Brain pericyte (primary cell): ENCODE results near the gene SLC10A7.

Experiments
- DNase-seq: peaks from one replicate; pipeline ENCODE4 v3.0.0-alpha.2; 2012; ENCODE audit warnings: low read depth, low spot score

Gene SLC10A7

DNA sequence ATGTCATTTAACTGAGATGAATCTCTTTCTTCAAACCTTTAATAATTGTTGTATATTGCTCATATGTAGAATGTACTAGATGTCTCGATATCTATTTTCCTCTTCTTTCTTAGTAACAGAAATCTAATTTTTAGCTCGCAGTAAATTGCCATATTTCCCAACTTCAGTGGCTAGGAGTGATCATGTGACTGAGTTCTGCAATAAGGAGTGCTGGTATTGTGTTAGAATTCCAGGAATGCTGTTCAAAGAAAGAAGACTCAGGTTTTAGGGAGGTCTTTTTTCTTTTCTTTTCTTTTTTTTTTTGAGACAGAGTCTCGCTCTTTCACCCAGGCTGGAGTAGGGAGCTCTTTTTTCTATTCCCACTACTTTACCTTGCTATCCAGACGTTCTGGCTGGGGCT is 81.7 kb downstream of the SLC10A7 start:
- DNase-seq: no peak

DNA sequence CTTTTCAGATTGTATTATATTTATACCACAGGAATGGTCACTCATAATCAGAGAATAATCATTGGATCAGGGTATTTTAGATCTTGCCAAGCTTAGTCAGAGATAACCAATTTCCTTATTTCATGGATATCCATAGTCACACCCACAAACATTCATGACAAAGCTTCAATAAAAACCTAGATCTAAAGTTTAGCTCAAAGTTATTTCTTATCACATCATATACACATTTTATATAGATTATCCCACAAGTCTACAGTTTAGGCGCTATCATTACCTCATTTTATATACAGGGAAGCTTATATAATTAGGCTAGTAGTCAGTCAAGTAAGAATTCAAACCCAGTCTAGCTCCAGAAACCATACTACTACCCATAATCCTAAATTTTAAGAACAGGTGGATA is 82.3 kb downstream of the SLC10A7 start:
- no peak for DNase-seq

DNA sequence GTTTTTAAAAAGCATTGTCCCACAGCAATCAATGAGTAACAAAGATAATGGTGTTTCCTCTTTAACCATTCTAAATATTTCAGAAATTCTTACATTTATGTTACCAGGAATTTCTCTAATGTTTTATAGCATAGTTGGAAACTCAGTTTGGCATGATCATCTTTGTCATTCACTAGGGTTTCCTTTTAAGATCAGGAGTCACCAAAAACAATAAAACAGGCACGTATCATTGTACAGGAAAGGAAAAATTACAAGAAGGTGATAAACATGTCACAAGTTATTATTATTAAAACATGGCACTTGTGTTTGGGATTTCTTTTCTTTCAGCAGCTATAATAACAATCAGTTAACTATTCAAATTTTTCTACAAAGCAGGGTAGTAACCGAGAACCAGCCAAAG is 84.0 kb downstream of the SLC10A7 start:
- no peak for DNase-seq

DNA sequence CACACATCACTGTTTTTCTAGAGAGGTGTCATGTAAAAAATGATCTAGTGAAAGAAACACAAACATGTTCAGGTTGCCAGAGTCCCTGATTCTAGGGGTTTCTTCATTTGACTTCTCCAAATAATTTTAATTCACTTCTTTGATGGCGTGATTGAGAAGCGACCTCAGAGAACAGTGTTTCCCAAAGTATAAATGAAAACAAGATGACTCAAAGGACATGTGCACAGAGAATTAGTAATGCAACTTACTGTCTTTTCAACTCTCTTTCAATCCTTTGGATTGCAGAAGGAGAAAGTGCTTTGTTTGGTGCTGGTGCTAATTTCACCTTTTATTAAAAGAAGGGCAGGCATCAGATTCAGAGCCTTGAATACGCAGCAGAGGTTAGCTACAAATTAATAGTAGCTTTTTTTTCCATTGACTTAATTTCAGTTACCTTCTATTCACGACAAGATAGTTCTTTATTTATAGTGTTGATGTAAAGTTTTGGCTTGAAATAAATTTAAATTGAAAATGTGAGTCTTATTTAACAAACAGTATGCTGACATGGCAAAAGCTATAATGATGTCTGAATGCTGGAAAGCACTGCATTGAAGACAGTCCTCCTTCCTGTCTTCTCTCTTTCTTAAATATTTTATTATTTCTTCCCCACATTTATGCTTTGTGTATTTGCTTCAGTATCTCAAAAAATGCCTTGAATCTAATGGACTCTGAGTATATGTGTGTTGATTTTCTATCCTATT is 85.1 kb downstream of the SLC10A7 start:
- no peak for DNase-seq

DNA sequence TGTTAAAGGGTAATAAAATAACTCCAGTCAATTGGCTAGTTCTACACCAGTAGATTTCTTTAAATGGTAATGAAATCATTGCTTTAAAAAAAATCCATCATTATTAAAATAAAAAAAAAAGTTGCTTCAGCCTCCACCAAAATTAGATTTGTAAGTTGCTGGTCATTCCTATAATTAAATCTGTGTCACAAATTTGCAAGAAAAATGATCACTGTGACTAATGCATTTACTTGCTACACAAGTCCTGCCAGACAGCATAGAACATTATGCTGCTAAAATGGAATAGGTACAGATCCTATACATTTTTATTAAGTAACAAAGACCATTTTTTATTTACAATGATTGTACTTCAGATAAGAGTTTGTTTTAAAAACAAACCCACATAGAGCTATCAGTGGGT is 85.8 kb downstream of the SLC10A7 start:
- no peak for DNase-seq

DNA sequence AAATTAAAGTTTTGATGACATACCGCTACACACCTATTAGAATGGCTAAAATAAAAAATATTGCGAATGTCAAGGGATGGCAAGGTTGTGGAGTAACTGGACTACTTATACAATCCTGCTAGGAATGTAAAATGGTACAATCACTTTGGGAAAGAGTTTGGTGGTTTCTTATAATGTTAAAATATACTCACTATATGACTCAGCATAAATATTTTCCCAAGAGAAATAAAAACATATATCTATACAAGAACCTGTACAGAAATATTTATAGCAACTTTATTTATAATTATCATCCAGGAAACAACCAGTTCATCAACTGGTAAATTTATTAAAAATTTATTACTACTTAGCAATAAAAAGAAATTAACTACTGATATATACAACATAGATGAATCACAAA is 89.7 kb downstream of the SLC10A7 start:
- no peak for DNase-seq

DNA sequence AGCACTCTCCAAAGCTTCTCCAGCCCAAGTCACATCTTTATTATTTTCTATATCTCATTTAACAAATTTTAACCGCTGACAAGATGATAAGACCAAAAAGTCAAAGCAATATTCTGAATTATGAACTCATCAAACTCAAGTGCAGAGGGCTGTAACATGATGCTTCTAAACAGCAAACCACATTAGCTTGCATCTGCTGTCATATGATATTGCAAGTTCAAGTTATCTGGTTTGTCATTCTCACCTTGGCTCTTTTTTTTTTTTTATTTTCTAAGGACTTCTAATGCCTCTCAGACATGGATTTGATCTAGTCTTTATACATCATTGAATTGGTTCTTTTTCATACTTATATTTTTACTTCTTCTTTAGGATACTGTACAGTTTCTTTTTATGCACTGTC is 93.4 kb downstream of the SLC10A7 start:
- DNase-seq: no peak

DNA sequence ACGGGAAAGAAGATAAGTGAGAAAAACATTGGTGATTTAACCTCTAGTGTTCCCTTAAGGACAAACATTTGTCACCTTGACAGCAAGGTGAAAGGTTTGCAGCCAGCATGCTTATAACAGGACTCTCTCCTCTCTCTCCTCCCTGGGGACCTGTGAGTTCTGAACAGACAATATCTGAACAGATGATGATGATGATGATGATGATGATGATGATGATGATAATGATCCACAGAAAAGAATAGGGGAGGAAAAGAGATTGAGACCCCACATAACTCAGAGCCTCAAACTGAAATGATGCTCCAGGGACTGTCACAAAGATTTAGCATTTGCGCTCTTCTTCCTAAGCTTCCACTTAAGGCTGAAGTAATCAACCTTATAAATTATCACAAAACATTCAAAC is 103.9 kb downstream of the SLC10A7 start:
- no peak for DNase-seq

DNA sequence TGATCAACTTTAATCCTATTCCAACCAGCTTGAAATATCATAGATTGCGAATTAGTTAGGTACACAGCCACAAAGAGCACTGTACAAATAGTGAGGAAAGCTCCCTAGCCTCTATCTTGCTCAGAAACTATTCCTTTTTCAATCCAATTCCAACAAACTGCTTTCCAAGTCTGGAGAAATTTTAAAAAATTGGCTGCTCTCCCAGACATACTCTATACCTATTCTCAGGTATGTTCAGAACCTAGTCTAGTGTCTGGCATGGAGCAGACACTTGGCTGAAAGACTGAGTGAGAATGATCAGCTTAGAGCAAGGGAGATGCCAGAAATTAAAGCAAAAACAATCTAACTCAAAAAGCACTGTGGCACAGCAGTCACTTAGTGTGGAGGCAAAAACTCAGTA is 105.9 kb downstream of the SLC10A7 start:
- DNase-seq: no peak

DNA sequence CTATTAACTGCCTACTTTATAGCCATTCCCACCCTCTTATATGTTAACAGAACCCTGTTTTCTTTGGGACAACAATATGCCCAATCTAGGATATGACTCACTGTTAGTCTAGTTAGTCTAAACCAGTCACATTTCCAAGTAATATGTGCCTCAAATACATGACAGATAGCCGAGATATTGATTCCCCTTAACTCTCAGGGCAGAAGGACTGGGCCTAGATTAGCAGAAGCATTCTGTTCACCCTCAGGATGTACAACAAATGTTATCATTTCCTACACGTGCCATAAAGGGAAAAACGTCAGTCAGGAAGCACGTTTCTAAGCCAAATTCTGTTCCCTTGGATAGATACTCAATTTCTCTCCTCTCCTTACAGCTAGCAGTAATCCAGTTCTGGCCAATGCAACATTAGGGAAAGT is 114.1 kb downstream of the SLC10A7 start:
- no peak for DNase-seq

DNA sequence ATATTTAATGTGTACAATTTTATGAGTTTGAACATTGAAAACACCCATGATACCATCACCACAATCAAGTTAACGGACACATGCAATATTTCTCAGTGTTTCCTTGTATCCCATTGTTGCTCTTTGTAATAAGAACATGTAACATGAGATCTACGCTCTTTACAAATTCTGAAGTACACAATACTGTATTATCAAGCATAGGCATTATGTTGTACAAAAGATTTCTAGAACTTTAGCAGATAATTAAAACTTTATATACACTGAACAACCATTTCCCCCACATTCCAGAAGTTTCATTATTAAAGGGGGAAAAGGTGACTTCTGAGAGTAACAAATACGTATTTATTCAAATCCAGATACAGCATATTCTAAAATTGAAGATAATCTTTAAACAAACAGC is 114.5 kb downstream of the SLC10A7 start:
- DNase-seq: no peak

DNA sequence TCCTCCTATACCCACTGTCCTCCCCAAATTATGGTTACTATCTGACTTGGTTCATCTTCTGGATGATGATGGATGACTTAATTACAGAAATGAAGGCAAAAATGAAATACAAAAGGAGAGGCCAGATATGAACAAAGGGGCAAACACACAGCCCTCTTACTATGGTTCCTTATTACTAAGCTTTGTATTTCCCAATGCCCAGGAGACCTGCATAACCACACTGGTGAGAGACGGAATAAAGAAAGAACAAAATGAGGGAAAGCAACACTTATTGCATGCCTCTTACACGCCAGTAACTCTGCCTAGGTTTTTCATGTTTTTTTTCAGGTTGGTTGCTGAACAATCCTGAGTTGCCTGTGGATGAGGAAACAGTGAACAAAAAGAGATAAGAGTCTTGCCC is 120.5 kb downstream of the SLC10A7 start:
- DNase-seq: no peak

DNA sequence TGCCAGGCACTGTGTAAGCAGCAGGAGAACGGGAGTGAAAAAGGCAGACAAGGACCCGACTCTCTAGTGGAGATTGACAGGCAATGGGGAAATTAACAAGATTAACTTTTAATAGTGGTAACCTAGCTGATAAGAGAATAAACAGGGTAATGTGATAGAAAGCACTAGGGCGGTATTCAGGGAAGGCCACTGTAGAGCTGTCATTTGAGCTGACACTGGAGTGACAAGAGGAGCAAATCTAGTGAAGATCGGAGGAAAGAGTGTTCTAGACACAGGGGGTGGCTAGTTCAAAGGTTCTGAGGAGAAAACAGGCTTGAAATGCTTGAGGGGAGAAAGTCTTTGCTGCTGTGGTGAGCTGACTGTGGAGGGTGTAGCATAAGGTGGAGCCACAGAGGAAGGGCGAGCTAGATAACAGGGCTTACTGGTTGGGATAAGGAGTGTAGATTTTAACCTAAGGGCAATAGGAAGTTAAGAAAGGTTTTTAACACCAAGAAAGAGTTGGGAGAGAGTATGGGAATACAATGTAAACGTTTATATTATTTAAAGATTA is 122.8 kb downstream of the SLC10A7 start:
- no peak for DNase-seq

DNA sequence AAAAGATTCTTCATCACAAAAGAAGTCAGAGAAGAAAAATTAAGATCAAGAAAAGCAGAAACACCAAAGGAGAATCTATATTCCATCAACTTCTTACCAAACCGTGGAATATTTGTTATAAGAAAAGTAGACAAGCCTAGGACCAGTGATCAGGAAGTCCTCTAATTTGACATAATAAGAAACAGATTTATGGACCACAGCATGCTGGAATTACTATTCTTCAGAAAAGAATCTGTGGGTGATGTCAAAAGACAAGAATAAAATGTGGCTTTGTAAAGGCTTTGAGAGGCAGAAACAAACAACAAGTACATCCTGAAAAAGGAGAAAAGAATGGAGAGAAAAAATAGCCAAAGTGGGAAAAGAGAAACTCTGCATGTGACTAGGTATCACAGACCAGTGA is 123.3 kb downstream of the SLC10A7 start:
- no peak for DNase-seq

DNA sequence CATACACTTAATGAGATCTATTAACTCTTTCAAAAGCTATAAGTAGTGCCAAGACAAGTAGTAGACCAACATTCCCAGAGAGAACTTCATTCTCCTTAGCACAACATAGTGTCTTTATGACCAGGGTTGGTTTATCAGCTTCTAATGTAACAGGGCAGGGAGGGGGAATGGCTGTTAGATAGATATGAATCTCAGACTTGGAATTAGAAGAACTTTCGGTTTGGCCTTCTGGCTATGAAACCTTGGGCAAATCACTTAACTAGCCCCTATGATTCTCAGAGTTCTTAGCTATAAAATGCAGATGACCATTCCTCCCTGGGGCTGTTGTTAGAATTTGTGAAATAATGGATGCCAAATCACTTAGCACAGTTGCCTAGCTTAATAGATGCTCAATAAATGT is 132.2 kb downstream of the SLC10A7 start:
- no peak for DNase-seq

DNA sequence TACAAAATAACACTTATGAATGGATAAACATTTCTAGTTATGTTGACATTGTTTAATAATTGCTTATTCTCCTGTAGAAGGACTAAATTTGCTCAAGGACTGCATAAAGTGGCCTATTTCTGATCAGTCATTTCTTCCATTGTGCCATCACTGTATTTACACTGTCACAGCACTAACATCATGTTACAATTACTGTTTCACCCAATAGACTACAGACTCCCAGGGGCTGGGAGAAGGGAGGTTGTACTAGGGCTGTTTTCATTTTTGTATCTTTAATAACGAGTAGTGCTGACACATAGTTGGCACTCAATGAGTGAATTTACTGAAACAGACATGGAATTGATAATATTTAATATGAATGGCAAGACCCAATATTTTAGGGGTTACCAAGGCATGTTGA is 139.5 kb downstream of the SLC10A7 start:
- DNase-seq: no peak

DNA sequence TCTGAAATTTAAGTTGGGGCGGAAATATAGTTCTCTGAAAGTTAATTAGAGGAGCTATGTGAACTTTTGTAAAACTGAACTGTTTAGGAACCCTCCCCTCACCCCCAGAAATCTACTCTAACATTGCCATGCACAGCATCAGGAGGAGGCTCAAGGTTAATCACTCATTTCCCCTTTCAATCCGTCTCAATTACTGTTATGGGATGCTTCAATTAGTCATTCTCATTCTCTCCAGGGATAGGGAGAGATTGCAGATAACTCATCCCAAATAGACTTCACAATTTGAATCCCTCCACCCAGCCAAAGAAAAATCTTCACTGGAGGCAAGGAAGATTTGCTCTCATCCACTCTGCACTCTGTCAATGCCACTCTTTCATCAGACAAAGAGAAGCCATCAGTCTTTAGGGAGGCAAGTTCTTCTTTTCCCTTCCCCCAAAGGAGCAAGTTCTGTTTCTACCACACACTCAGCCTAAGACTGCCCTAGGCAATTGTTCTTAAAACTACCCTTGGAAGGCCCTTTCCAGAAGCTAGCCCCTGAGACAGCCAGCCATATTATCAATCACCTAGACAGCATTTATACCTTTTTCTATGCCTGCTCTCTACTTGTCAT is 140.4 kb downstream of the SLC10A7 start:
- no peak for DNase-seq

DNA sequence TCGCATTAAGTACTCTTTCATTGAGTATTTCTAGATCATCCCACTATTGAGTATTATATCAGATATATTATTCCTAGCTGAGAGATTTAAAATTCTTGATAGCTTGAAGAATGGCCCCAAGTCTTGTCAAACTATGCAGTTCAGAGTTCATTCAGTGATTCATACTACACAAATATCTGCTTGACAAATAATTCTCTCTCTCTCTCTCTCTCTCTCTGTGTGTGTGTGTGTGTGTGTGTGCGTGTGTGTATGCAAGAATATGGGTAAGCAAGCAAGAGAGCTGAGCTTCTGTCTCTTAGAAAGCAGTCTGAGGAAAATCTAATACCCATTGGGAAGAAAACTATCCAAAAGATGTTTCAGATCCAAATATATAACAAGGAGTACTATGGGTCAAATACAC is 142.0 kb downstream of the SLC10A7 start:
- DNase-seq: no peak

DNA sequence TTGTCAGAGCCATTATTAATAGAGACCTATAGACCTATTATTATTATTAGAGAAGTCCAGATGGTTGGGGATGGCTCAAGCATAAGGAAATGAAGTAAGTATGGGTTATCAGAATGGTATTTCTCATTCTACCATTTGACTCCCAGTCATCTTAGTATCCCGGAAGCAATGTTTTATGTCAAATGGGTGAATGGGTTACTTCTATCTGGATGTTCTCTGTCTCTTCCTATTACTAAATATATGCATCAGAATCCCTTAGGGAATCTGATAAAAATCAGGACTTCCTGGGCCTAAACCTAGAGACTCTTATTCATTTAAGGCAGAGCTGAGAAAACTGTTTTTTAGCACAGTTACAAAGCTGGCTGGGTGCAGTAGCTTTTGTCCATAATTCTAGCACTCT is 149.9 kb downstream of the SLC10A7 start:
- no peak for DNase-seq

DNA sequence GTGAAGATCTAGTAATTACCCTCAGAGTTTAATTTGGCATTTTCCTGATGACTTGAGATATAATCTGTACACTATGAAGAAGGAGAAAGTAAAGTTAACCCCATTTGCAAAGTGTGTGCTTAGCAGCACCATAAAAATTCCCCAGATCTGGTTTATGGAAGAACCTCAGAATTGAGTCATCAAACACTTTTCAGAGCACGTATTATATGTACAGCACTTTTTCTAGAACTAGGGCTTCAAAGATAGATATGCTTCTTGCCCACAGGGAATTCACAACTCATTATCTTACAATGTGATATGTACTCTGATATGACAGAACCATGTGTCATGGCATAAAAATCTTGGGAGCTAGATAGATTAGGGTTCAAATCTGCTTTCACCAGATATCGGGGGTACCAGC is 150.9 kb downstream of the SLC10A7 start:
- DNase-seq: no peak

DNA sequence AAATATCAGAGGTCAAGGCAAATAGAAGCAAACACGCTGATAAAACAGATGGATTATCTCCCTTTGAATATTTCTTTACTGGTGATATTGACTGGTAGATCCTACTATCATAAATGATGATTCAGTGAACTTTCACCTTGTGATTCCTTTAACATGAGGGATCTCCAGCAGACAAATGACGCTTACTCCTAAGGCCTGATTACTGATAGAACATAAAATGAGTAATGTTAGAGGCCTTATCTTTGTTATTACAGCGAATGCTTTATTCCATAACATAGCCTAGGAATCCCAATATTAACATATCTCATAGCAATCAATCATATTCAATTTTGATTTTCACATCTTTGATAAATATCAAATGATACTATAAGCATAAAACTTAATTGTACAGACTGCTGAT is 152.3 kb downstream of the SLC10A7 start:
- no peak for DNase-seq

DNA sequence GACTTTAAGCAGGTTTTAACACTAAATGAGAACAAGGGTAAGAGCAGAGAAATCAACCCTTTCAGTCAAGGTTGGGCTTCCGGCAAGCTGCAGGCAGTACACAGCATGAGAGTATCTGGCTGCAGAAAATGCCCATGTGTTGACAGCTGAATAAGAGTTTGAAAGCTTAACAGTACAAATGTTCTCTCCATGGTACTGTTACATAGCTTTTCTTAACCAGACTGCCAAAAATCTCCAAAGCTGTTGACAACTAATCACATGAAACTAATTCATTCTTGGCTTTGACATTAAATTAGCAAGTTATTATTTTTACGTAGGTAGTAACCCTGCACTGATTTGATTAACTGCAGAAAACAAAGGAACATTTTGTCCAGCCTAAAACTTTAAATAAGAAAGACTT is 153.5 kb downstream of the SLC10A7 start:
- DNase-seq: no peak

DNA sequence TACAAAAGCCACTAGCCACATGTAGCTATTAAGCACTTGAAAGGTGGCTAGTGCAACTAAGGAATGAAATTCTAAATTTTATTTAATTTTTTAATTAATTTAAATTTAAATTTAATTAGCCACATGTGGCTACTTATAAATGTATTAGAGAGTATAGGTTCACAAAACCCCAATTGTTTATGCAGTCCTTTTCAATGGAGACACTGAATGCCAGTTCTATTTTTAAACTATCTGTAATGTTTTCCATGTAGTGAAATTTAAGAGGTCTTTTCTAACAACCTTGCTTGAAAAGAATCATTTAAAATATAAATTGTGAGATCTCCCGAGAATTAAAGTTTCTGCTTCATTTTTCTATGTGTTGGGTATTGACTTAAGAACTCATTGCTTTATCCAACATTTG is 154.4 kb downstream of the SLC10A7 start:
- DNase-seq: no peak

DNA sequence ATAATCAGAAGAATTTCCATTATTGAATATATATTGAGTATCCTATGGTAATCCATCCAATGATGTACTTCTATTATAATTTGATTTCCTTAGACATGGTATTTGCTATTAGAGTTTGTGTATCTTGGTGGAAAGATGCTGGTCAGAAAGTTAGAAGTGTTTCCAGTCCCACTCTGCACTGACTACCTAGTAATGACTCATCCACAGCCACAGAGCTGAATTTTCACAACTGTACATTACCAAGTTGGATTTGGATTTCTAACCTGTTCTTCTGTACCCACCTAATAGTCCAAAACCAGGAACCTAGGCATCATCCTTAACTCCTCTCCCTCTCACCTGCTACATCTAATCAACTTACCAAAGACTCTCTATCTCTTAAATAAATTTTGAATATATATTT is 162.0 kb downstream of the SLC10A7 start:
- no peak for DNase-seq
